Astrocyte (in vitro differentiated cells and primary cell): ENCODE measurements around the gene TMUB2. TPM values are rescaled to one million over a fixed set of nuclear protein-coding genes. Genes with fewer than 3 reads are reported as not detected.

Source experiments
- DNase-seq: peaks from one replicate; pipeline ENCODE4 v3.0.0-alpha.2; 2010; ENCODE audit warnings: low read depth
- FAIRE-seq: peaks from 2 replicates; lab custom pipeline; 2011; peaks lifted over from hg19 to GRCh38; lab: Jason Lieb, UNC
- H2AFZ ChIP-seq: 2 replicates; pipeline ENCODE4 v1.6.0; 2012; ENCODE audit warnings: low read depth, low read length, inconsistent platforms
- H3K27ac ChIP-seq: 2 replicates; pipeline ENCODE4 v1.5.1; 2011; ENCODE audit warnings: low read depth, low read length, inconsistent platforms
- H3K27me3 ChIP-seq: 2 replicates; pipeline ENCODE4 v1.6.0; 2011; ENCODE audit warnings: low read length, inconsistent platforms; ENCODE audit not compliant: insufficient read depth
- H3K36me3 ChIP-seq: 2 replicates; pipeline ENCODE4 v1.5.1; 2011; ENCODE audit warnings: low read length, inconsistent platforms; ENCODE audit not compliant: insufficient read depth
- H3K4me1 ChIP-seq: 2 replicates; pipeline ENCODE4 v1.5.1; 2011; ENCODE audit warnings: low read length, inconsistent platforms; ENCODE audit not compliant: insufficient read depth
- H3K4me2 ChIP-seq: 2 replicates; pipeline ENCODE4 v1.6.0; 2012; ENCODE audit warnings: low read length, inconsistent platforms
- H3K4me3 ChIP-seq: 2 replicates; pipeline ENCODE4 v1.5.1; 2011; ENCODE audit warnings: low read depth, mild to moderate bottlenecking, low read length, inconsistent platforms; ENCODE audit not compliant: insufficient read depth
- H3K79me2 ChIP-seq: 2 replicates; pipeline ENCODE4 v1.6.0; 2012; ENCODE audit warnings: mild to moderate bottlenecking, low read length, inconsistent platforms; ENCODE audit not compliant: insufficient read depth
- H3K9ac ChIP-seq: 2 replicates; pipeline ENCODE4 v1.6.0; 2012; ENCODE audit warnings: mild to moderate bottlenecking, low read length, inconsistent platforms
- H3K9me3 ChIP-seq: 2 replicates; pipeline ENCODE4 v1.5.1; 2012; ENCODE audit warnings: low read depth, mild to moderate bottlenecking, low read length, inconsistent platforms; ENCODE audit not compliant: insufficient read depth
- H4K20me1 ChIP-seq: 2 replicates; pipeline ENCODE4 v1.6.0; 2012; ENCODE audit warnings: low read length, inconsistent platforms; ENCODE audit not compliant: insufficient read depth
- H3K27ac Mint-ChIP-seq: one replicate; pipeline ENCODE4 v1.8.0; 2021; ENCODE audit warnings: mild to moderate bottlenecking, mixed read lengths; ENCODE audit not compliant: unreplicated experiment
- H3K27me3 Mint-ChIP-seq: one replicate; pipeline ENCODE4 v1.8.0; 2021; ENCODE audit warnings: low read depth, mixed read lengths; ENCODE audit not compliant: unreplicated experiment
- H3K36me3 Mint-ChIP-seq: one replicate; pipeline ENCODE4 v1.8.0; 2021; ENCODE audit warnings: low read depth, mixed read lengths; ENCODE audit not compliant: unreplicated experiment
- H3K4me1 Mint-ChIP-seq: one replicate; pipeline ENCODE4 v1.8.0; 2021; ENCODE audit warnings: low read depth, mixed read lengths; ENCODE audit not compliant: unreplicated experiment
- H3K4me3 Mint-ChIP-seq: one replicate; pipeline ENCODE4 v1.8.0; 2021; ENCODE audit warnings: mild to moderate bottlenecking, moderate library complexity, mixed read lengths; ENCODE audit not compliant: unreplicated experiment
- H3K9me3 Mint-ChIP-seq: one replicate; pipeline ENCODE4 v1.8.0; 2021; ENCODE audit warnings: mild to moderate bottlenecking, mixed read lengths; ENCODE audit not compliant: unreplicated experiment
- EZH2 ChIP-seq: IDR thresholded peaks from 2 replicates; pipeline ENCODE4 v1.6.1; 2012; ENCODE audit warnings: mild to moderate bottlenecking, low read length, inconsistent platforms; ENCODE audit not compliant: insufficient read depth
- total RNA-seq: library from RNA; stranded (reverse); gene quantifications from 2 replicates; pipeline ENCODE4 v1.2.1, GENCODE V29; 2021
- TF ChIP-seq, protein P1 (sequence below): IDR thresholded peaks from 2 replicates; pipeline ENCODE4 v1.5.1; 2011; ENCODE audit warnings: low read depth, mild to moderate bottlenecking, inconsistent platforms, low read length, moderate library complexity; ENCODE audit not compliant: insufficient read depth

Gene TMUB2
- total RNA-seq, 1 donor from 2014 or later = 28.8 TPM

DNA sequence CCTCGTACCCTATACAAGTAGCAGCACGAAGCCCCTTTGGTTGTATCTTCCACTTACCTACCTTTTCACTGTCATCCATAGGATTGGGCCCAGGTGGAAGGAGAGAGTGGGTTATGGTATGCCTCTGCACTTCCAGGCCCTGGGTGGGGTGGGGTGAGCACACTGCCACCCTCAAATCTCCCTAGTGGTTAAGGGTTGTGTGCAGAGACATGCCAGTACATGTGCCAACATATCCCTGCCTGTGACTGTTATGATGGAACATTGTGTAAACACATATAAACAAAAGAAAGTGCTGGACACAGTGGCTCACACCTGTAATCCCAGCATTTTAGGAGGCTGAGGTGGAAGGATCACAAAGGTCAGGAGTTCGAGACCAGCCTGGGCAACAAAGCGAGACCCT is 33.9 kb upstream of the TMUB2 start:
- H3K4me3 ChIP-seq = no peak overlapping the region
- H3K4me1 Mint-ChIP-seq = peaks cover 3% of the 10 kb centered on the region
- peaks cover 20% of the 10 kb centered on the region for H3K36me3 ChIP-seq
- no peak overlapping the region for H3K9ac ChIP-seq
- H3K27ac ChIP-seq = no peak overlapping the region
- no peak for TF ChIP-seq EZH2
- TF ChIP-seq, protein P1, sequence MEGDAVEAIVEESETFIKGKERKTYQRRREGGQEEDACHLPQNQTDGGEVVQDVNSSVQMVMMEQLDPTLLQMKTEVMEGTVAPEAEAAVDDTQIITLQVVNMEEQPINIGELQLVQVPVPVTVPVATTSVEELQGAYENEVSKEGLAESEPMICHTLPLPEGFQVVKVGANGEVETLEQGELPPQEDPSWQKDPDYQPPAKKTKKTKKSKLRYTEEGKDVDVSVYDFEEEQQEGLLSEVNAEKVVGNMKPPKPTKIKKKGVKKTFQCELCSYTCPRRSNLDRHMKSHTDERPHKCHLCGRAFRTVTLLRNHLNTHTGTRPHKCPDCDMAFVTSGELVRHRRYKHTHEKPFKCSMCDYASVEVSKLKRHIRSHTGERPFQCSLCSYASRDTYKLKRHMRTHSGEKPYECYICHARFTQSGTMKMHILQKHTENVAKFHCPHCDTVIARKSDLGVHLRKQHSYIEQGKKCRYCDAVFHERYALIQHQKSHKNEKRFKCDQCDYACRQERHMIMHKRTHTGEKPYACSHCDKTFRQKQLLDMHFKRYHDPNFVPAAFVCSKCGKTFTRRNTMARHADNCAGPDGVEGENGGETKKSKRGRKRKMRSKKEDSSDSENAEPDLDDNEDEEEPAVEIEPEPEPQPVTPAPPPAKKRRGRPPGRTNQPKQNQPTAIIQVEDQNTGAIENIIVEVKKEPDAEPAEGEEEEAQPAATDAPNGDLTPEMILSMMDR = no peak
- no peak overlapping the region for H2AFZ ChIP-seq
- FAIRE-seq (no peak), DNase-seq (no peak)
- H3K27ac Mint-ChIP-seq = no peak overlapping the region
- H3K4me1 ChIP-seq = no peaks in the 10 kb centered on the region
- no peak overlapping the region for H3K4me3 Mint-ChIP-seq
- H3K27me3 ChIP-seq = no peaks in the 10 kb centered on the region
- H4K20me1 ChIP-seq = no peaks in the 10 kb centered on the region
- peaks cover 18% of the 10 kb centered on the region for H3K79me2 ChIP-seq
- no peaks in the 10 kb centered on the region for H3K27me3 Mint-ChIP-seq
- H3K9me3 Mint-ChIP-seq = no peaks in the 10 kb centered on the region
- H3K36me3 Mint-ChIP-seq = peaks cover 3% of the 10 kb centered on the region
- no peak overlapping the region for H3K4me2 ChIP-seq
- no peaks in the 10 kb centered on the region for H3K9me3 ChIP-seq

DNA sequence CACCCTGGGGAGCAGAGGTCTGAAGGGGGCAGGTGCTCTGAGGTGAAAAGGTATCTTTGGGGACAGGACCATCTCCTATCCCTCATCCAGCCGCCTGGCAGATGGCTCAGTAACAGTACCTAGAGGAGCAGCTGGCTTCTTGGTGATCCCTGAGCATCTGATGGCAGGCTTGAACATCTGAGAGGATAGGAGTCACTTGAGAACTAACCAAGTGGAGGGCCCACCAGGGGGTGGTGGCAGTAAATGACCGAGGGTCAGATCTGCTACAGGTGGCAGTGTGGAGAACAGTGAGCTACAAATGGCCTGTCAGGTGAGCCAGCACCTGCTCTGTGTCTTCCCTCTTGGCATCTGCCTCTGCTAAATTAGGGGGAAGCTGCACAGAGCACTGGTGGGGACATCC is 31.3 kb upstream of the TMUB2 start:
- Mint-ChIP-seq H3K4me3 (no peak overlapping the region), H3K27me3 (no peaks in the 10 kb centered on the region), H3K36me3 (peaks cover 6% of the 10 kb centered on the region), H3K27ac (no peak overlapping the region), H3K9me3 (no peaks in the 10 kb centered on the region), H3K4me1 (peaks cover 8% of the 10 kb centered on the region)
- Histone ChIP-seq H3K27me3 (no peaks in the 10 kb centered on the region), H2AFZ (no peak overlapping the region), H3K9me3 (no peaks in the 10 kb centered on the region), H4K20me1 (no peaks in the 10 kb centered on the region), H3K9ac (no peak overlapping the region), H3K4me2 (no peak overlapping the region), H3K36me3 (peaks cover 12% of the 10 kb centered on the region), H3K27ac (no peak overlapping the region), H3K4me1 (no peaks in the 10 kb centered on the region), H3K79me2 (peaks cover 11% of the 10 kb centered on the region), H3K4me3 (no peak overlapping the region)
- FAIRE-seq (no peak), DNase-seq (no peak)
- TF ChIP-seq, protein P1 = no peak

DNA sequence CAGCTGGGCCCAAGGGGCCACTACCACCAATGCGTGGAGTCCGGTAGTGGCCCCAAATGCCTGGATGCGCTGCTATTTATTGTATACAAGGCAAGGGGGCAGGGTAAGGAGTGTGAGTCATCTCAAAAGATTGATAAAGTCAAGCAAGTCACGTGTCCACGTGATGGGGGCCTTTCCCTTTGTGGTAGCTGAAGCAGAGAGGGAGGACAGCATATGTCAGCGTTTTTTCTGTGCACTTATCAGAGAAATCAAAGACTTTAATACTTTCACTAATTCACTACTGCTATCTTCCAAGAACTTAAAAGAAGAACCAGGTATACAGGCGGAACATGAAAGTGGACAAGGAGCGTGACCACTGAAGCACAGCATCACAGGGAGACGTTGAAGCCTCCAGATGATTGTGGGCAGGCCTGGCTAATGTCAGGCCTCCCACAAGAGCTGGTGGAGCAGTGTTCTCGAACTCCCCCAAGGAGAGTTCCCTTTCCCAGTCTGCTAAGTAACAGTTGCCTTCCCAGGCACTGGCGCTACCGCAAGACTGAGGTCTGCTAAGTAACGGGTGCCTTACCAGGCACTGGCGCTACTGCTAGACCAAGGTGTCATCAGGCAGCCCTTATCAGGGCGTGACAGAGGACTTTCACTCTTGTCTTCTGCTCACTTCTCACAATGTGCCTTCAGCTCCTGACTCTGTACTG is 27.1 kb upstream of the TMUB2 start:
- peak overlapping the region; percentile 17 for H2AFZ ChIP-seq
- H3K4me1 Mint-ChIP-seq = peaks cover 5% of the 10 kb centered on the region
- no peak overlapping the region for H3K4me3 Mint-ChIP-seq
- H3K9ac ChIP-seq = no peak overlapping the region
- peaks cover 6% of the 10 kb centered on the region for H3K36me3 Mint-ChIP-seq
- H3K27me3 ChIP-seq = no peaks in the 10 kb centered on the region
- no peak overlapping the region for H3K4me2 ChIP-seq
- no peaks in the 10 kb centered on the region for H3K9me3 ChIP-seq
- H3K4me3 ChIP-seq = no peak overlapping the region
- H3K9me3 Mint-ChIP-seq = no peaks in the 10 kb centered on the region
- H3K4me1 ChIP-seq = no peaks in the 10 kb centered on the region
- DNase-seq (no peak), FAIRE-seq (no peak)
- no peak overlapping the region for H3K27ac ChIP-seq
- no peaks in the 10 kb centered on the region for H3K27me3 Mint-ChIP-seq
- H3K36me3 ChIP-seq = peaks cover 8% of the 10 kb centered on the region
- H4K20me1 ChIP-seq = no peaks in the 10 kb centered on the region
- TF ChIP-seq, protein P1 = no peak
- TF ChIP-seq EZH2 = no peak
- H3K27ac Mint-ChIP-seq = peak overlapping the region; percentile 34
- no peaks in the 10 kb centered on the region for H3K79me2 ChIP-seq
